IMR-90 (cell line): ENCODE data around the gene TRAPPC8. TPM values are rescaled to one million over a fixed set of nuclear protein-coding genes. Genes with fewer than 3 reads are reported as not detected.

ENCODE experiments used
- ATAC-seq: fragments of 200-7000 bp; cut with Tn5 transposase; 2 replicates; pipeline ENCODE4 v1.9.1; 2020; ENCODE audit warnings: low read depth, mild to moderate bottlenecking, moderate library complexity
- BruUV-seq: library from RNA; stranded (reverse); fragments of 400-500 nt; replicated peaks from 2 replicates; lab custom pipeline; 2021; lab: Mats Ljungman, UMichigan
- CTCF ChIA-PET: fragments of 300-600 bp; formaldehyde crosslinking; extraction: SDS; loops from one replicate; lab custom pipeline; 2021; ENCODE audit warnings: antibody characterized with exemption; lab: Yijun Ruan, JAX
- POLR2A ChIA-PET: fragments of 300-600 bp; sonication (Branson Sonifier 250); formaldehyde crosslinking; loops from one replicate; lab custom pipeline; 2022; ENCODE audit warnings: antibody characterized with exemption; ENCODE audit not compliant: unreplicated experiment; lab: Charles Lee
- DNase-seq: peaks from one replicate; pipeline ENCODE4 v3.0.0; 2013
- H2AFZ ChIP-seq: replicated peaks from 2 replicates; pipeline ENCODE3; 2013; ENCODE audit warnings: low read length, mild to moderate bottlenecking; ENCODE audit not compliant: poor library complexity
- H2AK5ac ChIP-seq: 2 replicates; pipeline ENCODE4 v1.6.1; 2013; ENCODE audit warnings: low read depth, low read length, inconsistent platforms
- H2AK9ac ChIP-seq: replicated peaks from 2 replicates; pipeline ENCODE3; 2013; ENCODE audit warnings: mild to moderate bottlenecking, low read depth, low read length, moderate library complexity; ENCODE audit not compliant: poor library complexity
- H2BK120ac ChIP-seq: 2 replicates; pipeline ENCODE4 v1.6.1; 2013; ENCODE audit warnings: low read depth, low read length, inconsistent platforms
- H2BK15ac ChIP-seq: 3 replicates; pipeline ENCODE4 v1.6.1; 2013; ENCODE audit warnings: low read depth, low read length, inconsistent platforms
- H2BK20ac ChIP-seq: 2 replicates; pipeline ENCODE4 v1.6.1; 2013; ENCODE audit warnings: low read depth, mild to moderate bottlenecking, inconsistent platforms, low read length, moderate library complexity
- H2BK5ac ChIP-seq: 2 replicates; pipeline ENCODE4 v1.6.1; 2013; ENCODE audit warnings: mild to moderate bottlenecking, low read depth, low read length, inconsistent platforms; ENCODE audit not compliant: poor library complexity, severe bottlenecking
- H3K14ac ChIP-seq: replicated peaks from 2 replicates; pipeline ENCODE4 v1.6.1; 2013; ENCODE audit warnings: low read depth, low read length, inconsistent platforms
- H3K18ac ChIP-seq: 2 replicates; pipeline ENCODE4 v1.6.1; 2013; ENCODE audit warnings: low read depth, low read length, control low read depth
- H3K23ac ChIP-seq: 2 replicates; pipeline ENCODE4 v1.6.1; 2013; ENCODE audit warnings: low read depth, low read length, inconsistent platforms
- H3K27ac ChIP-seq: 2 replicates; pipeline ENCODE4 v1.5.1; 2013; ENCODE audit warnings: mild to moderate bottlenecking, control low read depth, low read length; ENCODE audit not compliant: insufficient read depth
- H3K27me3 ChIP-seq: 2 replicates; pipeline ENCODE4 v1.6.1; 2013; ENCODE audit warnings: low read length; ENCODE audit not compliant: control insufficient read depth, insufficient read depth
- H3K36me3 ChIP-seq: 2 replicates; pipeline ENCODE4 v1.6.1; 2013; ENCODE audit warnings: low read length, mixed read lengths; ENCODE audit not compliant: control insufficient read depth, insufficient read depth
- H3K4ac ChIP-seq: 2 replicates; pipeline ENCODE4 v1.6.1; 2013; ENCODE audit warnings: low read depth, low read length, inconsistent platforms
- H3K4me1 ChIP-seq: 2 replicates; pipeline ENCODE4 v1.6.1; 2013; ENCODE audit warnings: low read length, mixed read lengths; ENCODE audit not compliant: control insufficient read depth, insufficient read depth
- H3K4me2 ChIP-seq: 2 replicates; pipeline ENCODE4 v1.6.1; 2013; ENCODE audit warnings: low read depth, mild to moderate bottlenecking, control low read depth, low read length, moderate library complexity
- H3K4me3 ChIP-seq: 2 replicates; pipeline ENCODE4 v1.5.1; 2013; ENCODE audit warnings: low read depth, mild to moderate bottlenecking, control low read depth, low read length, moderate library complexity; ENCODE audit not compliant: insufficient read depth
- H3K56ac ChIP-seq: 2 replicates; pipeline ENCODE4 v1.6.1; 2013; ENCODE audit warnings: low read length, inconsistent platforms; ENCODE audit not compliant: insufficient read depth; ENCODE audit errors: extremely low read depth
- H3K79me1 ChIP-seq, 2 experiments: 2 replicates each; pipeline ENCODE4 v1.6.1; 2013; ENCODE audit warnings: low read length in 2 of 2, inconsistent platforms in 1 of 2, low read depth in 1 of 2
- H3K9ac ChIP-seq: 2 replicates; pipeline ENCODE4 v1.6.1; 2013; ENCODE audit warnings: low read depth, low read length, control low read depth
- H3K9me1 ChIP-seq: 2 replicates; pipeline ENCODE4 v1.6.1; 2013; ENCODE audit warnings: low read length, inconsistent platforms; ENCODE audit not compliant: insufficient read depth
- H3K9me3 ChIP-seq: 2 replicates; pipeline ENCODE4 v1.6.1; 2013; ENCODE audit warnings: low read length; ENCODE audit not compliant: control insufficient read depth, insufficient read depth
- H4K20me1 ChIP-seq: 2 replicates; pipeline ENCODE4 v1.6.1; 2013; ENCODE audit warnings: low read length, inconsistent platforms; ENCODE audit not compliant: insufficient read depth
- H4K5ac ChIP-seq: 2 replicates; pipeline ENCODE4 v1.6.1; 2013; ENCODE audit warnings: mild to moderate bottlenecking, low read depth, low read length, control low read depth
- H4K8ac ChIP-seq, 2 experiments: 2 replicates each; pipeline ENCODE4 v1.6.1; 2013; ENCODE audit warnings: low read depth in 2 of 2, low read length in 2 of 2, control low read depth in 1 of 2, inconsistent platforms in 1 of 2
- H4K91ac ChIP-seq: 2 replicates; pipeline ENCODE4 v1.6.1; 2013; ENCODE audit warnings: low read depth, low read length, inconsistent platforms; ENCODE audit not compliant: insufficient read depth
- BHLHE40 ChIP-seq: fragments of 150-350 bp; IDR thresholded peaks from 2 replicates; pipeline ENCODE4 v1.6.1; 2016; ENCODE audit warnings: mild to moderate bottlenecking, low read depth, low read length
- CEBPB ChIP-seq: IDR thresholded peaks from 2 replicates; pipeline ENCODE4 v1.6.1; 2012; ENCODE audit warnings: low read depth, low read length, improper control_type of control experiment
- CHD1 ChIP-seq: IDR thresholded peaks from 2 replicates; pipeline ENCODE4 v1.6.1; 2012; ENCODE audit warnings: low read depth, low read length, improper control_type of control experiment
- FOS ChIP-seq: fragments of 150-350 bp; IDR thresholded peaks from 2 replicates; pipeline ENCODE4 v1.6.1; 2016; ENCODE audit warnings: low read depth, low read length
- MAFK ChIP-seq: IDR thresholded peaks from 2 replicates; pipeline ENCODE4 v1.6.1; 2012; ENCODE audit warnings: low read depth, low read length, improper control_type of control experiment
- MAZ ChIP-seq: IDR thresholded peaks from 2 replicates; pipeline ENCODE4 v1.6.1; 2012; ENCODE audit warnings: low read depth, mild to moderate bottlenecking, low read length, improper control_type of control experiment, moderate library complexity, borderline replicate concordance
- MXI1 ChIP-seq: IDR thresholded peaks from 2 replicates; pipeline ENCODE4 v1.6.1; 2012; ENCODE audit warnings: low read depth, mild to moderate bottlenecking, low read length, moderate library complexity, borderline replicate concordance
- NFE2L2 ChIP-seq: fragments of 150-350 bp; IDR thresholded peaks from 2 replicates; pipeline ENCODE4 v1.6.1; 2016; ENCODE audit warnings: low read depth, mild to moderate bottlenecking, low read length
- RAD21 ChIP-seq: IDR thresholded peaks from 2 replicates; pipeline ENCODE4 v1.6.1; 2012; ENCODE audit warnings: low read length, improper control_type of control experiment
- RCOR1 ChIP-seq: IDR thresholded peaks from 2 replicates; pipeline ENCODE4 v1.6.1; 2012; ENCODE audit warnings: mild to moderate bottlenecking, low read length, improper control_type of control experiment; ENCODE audit not compliant: insufficient replicate concordance
- RFX5 ChIP-seq: IDR thresholded peaks from 2 replicates; pipeline ENCODE4 v1.8.0; 2012; ENCODE audit warnings: low read depth, mild to moderate bottlenecking, low read length, moderate library complexity
- SMC3 ChIP-seq: fragments of 150-350 bp; IDR thresholded peaks from 2 replicates; pipeline ENCODE4 v1.6.1; 2016; ENCODE audit warnings: low read depth, mild to moderate bottlenecking, antibody characterized with exemption, low read length, moderate library complexity
- WGBS, 2 experiments: methylation state at CpG; one replicate each; pipeline versions ENCODE4 v1.1.5 to v1.1.7; 2013; ENCODE audit warnings: missing lambda C conversion rate in 2 of 2; ENCODE audit not compliant: insufficient read length in 1 of 2; ENCODE audit errors: extremely low coverage in 2 of 2; 5-methylcytosine and 5-hydroxymethylcytosine counted together
- dilution Hi-C: fragments of 300-500 bp; cut with HindIII; formaldehyde crosslinking; loops from one replicate; pipeline ENCODE4 v1.14.3; 2018; ENCODE audit warnings: low sequenced_read_pairs; ENCODE audit not compliant: unreplicated experiment
- in situ Hi-C: fragments of 300-500 bp; cut with MboI; formaldehyde crosslinking; loops from 3 replicates; pipeline ENCODE4 v1.14.3; 2019; ENCODE audit warnings: low sequenced_read_pairs, inconsistent platforms, mixed read lengths
- intact Hi-C: fragments of 100-400 bp; cut with micrococcal nuclease; formaldehyde crosslinking; loops from 2 replicates; pipeline ENCODE4 v1.10.0; 2022
- polyA plus RNA-seq, 3 experiments: library from polyadenylated mRNA; depleted of rRNA; stranded (reverse); fragments of >200 nt; gene quantifications; 2 replicates each; pipeline ENCODE4 v1.2.3, GENCODE V29; 2012; ENCODE audit warnings: low replicate concordance in 1 of 3
- total RNA-seq: library from RNA; depleted of rRNA; stranded (reverse); fragments of >200 nt; gene quantifications from 2 replicates; pipeline ENCODE4 v1.2.3, GENCODE V29; 2012
- TF ChIP-seq, protein P1 (sequence below): conservative IDR thresholded peaks from 2 replicates; pipeline ENCODE4 v1.5.1; 2012; ENCODE audit warnings: mild to moderate bottlenecking, low read depth, low read length, improper control_type of control experiment
- TF ChIP-seq, protein P2 (sequence below): fragments of 150-350 bp; IDR thresholded peaks from 2 replicates; pipeline ENCODE4 v1.6.1; 2017; ENCODE audit warnings: mild to moderate bottlenecking, antibody characterized with exemption, low read length, low read depth
- TF ChIP-seq, protein P3 (sequence below): fragments of 150-350 bp; IDR thresholded peaks from 2 replicates; pipeline ENCODE4 v1.6.1; 2016; ENCODE audit warnings: low read depth, mild to moderate bottlenecking, low read length, moderate library complexity, borderline replicate concordance

TRAPPC8 gene
- total and polyA plus RNA-seq, 2 of the 4 experiments (the other 2 are of a cell fraction): 21.8 to 54.3 TPM

DNA sequence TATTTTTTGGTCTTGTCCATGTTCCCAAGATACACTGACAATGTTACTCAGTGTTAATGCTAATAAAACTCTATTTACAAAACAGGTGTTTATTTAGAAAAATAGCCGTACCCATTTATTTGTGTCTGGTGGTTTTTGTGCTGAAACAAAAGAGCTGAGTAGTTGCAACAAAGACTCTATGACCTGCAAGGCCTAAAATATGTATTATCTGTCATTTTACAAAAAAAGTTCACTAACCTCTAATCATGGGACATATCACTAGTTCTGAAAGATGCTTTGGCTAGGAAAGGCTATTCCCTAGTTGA lies 123.1 kb downstream of the TRAPPC8 start:
- Histone ChIP-seq H2BK20ac (no peak overlapping the region), H3K14ac (no peak overlapping the region), H4K5ac (no peak overlapping the region), H3K79me1 (no peaks in the 10 kb centered on the region), H4K20me1 (no peaks in the 10 kb centered on the region), H3K9me1 (no peaks in the 10 kb centered on the region), H3K18ac (no peak overlapping the region), H3K9ac (no peak overlapping the region), H4K8ac (no peak overlapping the region), H2AFZ (no peak overlapping the region), H2AK9ac (no peak overlapping the region), H2BK5ac (no peak overlapping the region), H4K91ac (no peak overlapping the region), H3K56ac (no peak overlapping the region), H2BK120ac (no peak overlapping the region), H3K36me3 (no peaks in the 10 kb centered on the region), H3K27me3 (no peaks in the 10 kb centered on the region), H3K4me2 (no peak overlapping the region), H3K23ac (no peak overlapping the region), H2AK5ac (no peak overlapping the region), H3K27ac (no peak overlapping the region), H3K9me3 (no peaks in the 10 kb centered on the region), H2BK15ac (no peak overlapping the region), H3K4ac (no peak overlapping the region), H3K4me3 (no peak overlapping the region), H3K4me1 (no peaks in the 10 kb centered on the region)
- TF ChIP-seq NFE2L2 (no peak), CHD1 (no peak), SMC3 (no peak), CEBPB (no peak), FOS (no peak), BHLHE40 (no peak), MAFK (no peak), RFX5 (no peak), MAZ (no peak), RCOR1 (no peak), MXI1 (no peak), RAD21 (no peak)
- TF ChIP-seq, protein P1, sequence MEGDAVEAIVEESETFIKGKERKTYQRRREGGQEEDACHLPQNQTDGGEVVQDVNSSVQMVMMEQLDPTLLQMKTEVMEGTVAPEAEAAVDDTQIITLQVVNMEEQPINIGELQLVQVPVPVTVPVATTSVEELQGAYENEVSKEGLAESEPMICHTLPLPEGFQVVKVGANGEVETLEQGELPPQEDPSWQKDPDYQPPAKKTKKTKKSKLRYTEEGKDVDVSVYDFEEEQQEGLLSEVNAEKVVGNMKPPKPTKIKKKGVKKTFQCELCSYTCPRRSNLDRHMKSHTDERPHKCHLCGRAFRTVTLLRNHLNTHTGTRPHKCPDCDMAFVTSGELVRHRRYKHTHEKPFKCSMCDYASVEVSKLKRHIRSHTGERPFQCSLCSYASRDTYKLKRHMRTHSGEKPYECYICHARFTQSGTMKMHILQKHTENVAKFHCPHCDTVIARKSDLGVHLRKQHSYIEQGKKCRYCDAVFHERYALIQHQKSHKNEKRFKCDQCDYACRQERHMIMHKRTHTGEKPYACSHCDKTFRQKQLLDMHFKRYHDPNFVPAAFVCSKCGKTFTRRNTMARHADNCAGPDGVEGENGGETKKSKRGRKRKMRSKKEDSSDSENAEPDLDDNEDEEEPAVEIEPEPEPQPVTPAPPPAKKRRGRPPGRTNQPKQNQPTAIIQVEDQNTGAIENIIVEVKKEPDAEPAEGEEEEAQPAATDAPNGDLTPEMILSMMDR: no peak
- TF ChIP-seq, protein P2, sequence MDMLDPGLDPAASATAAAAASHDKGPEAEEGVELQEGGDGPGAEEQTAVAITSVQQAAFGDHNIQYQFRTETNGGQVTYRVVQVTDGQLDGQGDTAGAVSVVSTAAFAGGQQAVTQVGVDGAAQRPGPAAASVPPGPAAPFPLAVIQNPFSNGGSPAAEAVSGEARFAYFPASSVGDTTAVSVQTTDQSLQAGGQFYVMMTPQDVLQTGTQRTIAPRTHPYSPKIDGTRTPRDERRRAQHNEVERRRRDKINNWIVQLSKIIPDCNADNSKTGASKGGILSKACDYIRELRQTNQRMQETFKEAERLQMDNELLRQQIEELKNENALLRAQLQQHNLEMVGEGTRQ: no peak
- TF ChIP-seq, protein P3, sequence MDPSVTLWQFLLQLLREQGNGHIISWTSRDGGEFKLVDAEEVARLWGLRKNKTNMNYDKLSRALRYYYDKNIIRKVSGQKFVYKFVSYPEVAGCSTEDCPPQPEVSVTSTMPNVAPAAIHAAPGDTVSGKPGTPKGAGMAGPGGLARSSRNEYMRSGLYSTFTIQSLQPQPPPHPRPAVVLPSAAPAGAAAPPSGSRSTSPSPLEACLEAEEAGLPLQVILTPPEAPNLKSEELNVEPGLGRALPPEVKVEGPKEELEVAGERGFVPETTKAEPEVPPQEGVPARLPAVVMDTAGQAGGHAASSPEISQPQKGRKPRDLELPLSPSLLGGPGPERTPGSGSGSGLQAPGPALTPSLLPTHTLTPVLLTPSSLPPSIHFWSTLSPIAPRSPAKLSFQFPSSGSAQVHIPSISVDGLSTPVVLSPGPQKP: no peak
- intact Hi-C loops (loop anchor here (1.0 to 10.0 kb wide), 4 partner anchors 79 to 395 kb away; no protein-coding TSS in a partner anchor), dilution Hi-C loops (no loop called here), in situ Hi-C loops (loop anchor here (25.0 kb wide), 1 partner anchor 258 kb away; no protein-coding TSS in a partner anchor)
- ATAC-seq: no peak
- ChIA-PET POLR2A (no interaction called here), CTCF (interaction anchor here (0.9 to 1.1 kb wide), 2 partner anchors 69 to 81 kb away, joined by 3 to 4 read pairs; no protein-coding TSS in a partner anchor)
- no peak for DNase-seq
- BruUV-seq: no TSS peak
- WGBS, 2 experiments: no CpG with 5 or more reads among the region's 1 CpG
